ENCODE results near the gene ATP2B3.

ATP2B3 gene

DNA sequence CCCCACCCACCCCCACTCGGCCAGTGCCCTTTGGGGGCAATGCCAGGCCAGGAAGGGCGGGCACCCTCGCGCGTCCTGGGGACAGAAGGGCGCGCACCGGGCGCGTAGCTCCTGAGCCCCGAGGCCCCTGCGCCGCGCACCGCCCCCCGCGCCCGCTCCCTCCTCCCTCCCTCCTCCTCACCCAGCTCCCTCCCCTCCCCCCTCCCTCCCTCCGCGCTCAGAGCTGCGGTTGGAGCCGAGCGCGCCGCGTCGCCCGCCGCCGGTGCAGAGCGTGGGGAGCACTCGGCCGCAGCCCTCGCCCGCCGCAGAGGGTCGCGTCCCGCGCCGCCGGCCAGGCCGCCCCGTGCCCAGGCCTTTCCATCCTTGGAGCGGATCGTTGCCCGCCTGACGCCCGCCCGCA is at the start of gene ATP2B3:
ATP2B3 (plus strand) TSS at position 220 of the 400 bp plus-strand sequence. CDS start 18,606 bp downstream, outside the sequence.
- no peak for DNase-seq (ENCODE audit: low read depth)

DNA sequence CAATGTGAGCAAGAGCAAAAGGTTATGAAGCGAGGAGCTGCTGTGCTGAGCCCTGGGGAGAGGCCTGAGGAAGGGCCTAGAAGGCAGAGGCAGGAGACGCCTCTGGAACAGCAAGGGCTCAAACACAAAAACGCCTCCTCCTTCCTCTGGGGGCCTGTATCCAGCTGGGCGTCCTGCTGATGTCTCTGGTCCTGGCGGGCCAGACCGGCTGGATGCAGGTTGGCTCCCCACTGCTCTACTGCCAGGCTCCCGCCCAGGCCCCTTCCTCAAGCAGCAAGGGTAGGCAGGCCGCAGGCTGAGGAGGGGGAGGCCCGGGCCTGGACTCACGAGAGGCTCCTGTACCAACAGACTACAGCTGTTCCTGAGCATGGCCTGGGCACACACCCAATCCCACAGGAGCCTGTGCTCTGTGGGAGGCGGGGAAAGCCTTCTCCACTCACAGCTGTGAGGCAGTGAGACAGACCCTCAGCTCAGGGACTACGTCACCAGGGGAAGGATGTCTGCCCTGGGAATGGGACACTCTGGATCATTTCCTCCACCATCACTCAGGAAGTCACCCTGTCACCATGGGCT is 49.3 kb upstream of the ATP2B3 start:
- DNase-seq (ENCODE audit: low read depth) = no peak

DNA sequence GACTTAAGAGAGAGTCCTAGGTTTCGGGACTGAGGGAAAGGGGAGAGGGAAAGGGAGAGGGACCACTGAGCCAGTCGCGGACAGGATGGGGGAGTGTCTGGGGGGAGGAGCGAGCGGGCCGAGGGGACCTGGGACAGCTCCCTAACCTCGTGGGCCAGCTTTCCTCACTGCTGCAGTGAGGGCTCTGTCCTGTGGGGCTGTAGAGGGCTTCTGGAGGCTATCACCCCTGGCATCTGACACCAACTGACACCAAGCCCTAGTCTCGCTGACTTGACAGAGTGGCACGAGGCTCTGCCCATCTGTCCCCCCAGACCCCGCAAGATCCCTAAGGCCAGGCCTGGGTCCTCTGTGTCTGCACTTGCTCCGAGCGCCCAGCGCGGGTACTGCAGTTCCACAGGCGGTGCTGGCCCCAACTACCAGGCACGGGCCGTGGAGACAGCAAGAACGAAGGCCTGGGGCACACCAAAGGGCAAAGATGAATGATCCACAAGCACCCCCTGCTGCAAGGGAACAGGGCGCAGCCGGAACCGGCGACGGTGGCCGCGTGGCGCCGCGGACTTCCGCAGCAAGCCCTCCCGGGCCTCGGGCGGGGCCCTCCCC is 47.5 kb upstream of the ATP2B3 start:
- DNase-seq (ENCODE audit: low read depth) = no peak

DNA sequence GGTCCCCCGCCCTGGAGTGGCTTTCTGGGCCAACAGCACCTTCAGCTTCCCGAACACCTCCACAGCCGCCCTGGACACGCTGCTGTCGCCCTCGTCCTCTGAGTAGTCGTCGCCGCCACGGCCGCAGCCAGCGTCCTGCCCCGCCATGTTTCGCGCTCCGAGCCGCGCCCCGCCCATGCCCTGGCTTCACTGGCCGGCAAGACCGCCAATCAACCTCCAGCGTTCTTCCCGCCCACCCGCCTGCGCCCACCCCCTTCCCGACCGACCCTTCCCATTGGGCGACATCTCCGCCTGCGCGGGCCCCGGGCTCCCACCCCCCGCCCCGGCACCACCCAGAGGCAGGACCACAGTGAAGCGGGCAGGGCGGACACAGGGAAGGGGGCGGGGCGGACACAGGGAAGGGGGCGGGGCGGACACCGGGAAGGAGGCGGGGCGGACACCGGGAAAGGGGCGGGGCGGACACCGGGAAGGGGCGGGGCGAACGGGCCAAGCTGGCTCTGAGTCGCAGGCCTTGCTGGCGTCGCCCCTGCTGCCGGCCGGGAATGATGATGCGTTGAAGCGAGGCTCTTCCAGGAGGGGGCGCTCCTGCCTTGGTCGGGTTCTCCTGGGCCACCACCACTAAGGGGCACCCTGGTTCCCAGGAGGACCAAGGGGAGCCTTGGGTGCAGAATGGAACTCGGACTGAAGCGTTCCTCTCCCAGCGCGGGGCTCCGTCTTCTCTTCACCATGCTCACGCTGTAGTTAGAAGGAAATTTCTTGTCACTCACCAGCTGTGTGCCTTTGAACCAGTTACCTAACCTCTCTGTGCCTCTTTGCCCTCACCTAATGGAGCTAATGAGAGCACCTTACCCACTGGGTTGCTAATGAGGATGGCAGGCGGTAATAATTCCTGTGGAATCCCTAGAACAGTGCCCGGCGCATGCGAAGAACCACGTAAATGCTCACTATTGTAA is 46.8 kb upstream of the ATP2B3 start, which contains the start of gene HAUS7:
HAUS7 (minus strand) TSS at position 166 of the 953 bp plus-strand sequence; CDS start at position 147, 19 bp downstream.
- DNase-seq (ENCODE audit: low read depth) = peak; percentile 70

DNA sequence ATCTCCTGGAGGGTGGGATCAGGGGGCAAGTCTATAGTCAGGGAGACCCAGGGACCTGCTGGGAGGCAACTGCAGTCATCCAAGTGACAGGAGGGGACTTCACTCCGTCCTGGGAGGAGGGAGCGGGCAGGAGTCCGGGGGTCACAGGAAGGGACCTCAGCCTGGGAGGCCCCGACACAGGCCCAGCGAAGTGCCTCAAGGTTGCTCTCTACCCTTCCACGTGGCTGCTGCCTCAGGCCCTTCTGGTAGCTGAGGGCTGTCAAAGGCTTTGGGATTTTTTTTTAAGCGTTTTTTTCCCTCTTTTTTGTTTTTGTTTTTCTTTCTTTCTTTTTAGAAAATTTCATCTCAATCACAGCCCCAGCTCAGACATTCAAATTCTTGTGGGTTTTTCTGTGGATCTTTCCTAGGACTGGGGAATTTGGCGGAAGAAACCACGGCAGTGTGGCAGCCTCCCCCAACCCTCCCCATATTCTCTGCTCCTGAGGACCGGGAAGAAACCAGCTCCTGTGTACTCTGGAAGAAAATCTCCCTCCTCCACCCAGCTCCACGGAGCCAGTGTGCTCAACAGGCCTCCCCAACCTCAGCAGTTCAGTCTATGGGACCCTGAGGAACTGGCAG is 45.7 kb upstream of the ATP2B3 start:
- DNase-seq (ENCODE audit: low read depth) = no peak

DNA sequence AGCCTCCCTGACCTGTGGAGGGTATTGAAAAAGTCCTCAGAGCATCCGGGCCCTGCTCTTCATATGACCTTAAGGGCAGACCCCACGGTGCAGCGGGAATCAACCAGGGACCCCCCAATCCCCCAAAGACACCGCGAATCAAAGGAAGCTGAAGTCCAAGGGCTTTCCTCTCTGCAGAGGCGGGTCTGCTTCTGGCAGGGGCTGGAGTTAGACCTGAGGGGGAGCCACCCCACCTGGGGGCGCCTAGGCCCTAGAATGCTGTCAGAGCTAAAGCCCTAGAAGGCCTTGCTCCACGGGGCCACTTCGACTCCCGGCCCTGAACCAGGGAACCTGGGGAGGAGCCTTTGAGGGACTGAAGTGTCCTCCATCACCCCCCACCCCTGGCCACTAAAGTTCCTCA is 44.3 kb upstream of the ATP2B3 start:
- DNase-seq (ENCODE audit: low read depth) = no peak

DNA sequence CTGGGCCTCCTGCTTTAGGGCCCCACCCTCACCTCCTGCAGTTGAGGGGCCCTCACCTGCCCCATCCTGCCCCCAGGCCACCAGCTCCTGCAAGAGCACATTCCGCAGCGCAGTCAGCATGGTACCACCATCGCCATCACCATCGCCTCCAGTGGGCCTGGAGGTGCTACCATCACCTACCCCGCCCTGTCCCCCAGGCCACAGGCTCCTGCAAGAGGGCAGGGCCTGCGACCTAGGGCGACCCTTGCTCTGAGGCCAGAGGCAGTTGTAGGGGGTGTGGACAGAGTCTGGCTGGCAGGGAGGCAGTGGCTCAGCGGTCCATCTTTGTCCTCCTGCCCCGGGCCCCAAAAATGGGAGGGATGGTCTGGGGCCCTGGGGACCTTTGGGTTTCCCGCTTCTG is 43.2 kb upstream of the ATP2B3 start:
- DNase-seq (ENCODE audit: low read depth) = no peak

DNA sequence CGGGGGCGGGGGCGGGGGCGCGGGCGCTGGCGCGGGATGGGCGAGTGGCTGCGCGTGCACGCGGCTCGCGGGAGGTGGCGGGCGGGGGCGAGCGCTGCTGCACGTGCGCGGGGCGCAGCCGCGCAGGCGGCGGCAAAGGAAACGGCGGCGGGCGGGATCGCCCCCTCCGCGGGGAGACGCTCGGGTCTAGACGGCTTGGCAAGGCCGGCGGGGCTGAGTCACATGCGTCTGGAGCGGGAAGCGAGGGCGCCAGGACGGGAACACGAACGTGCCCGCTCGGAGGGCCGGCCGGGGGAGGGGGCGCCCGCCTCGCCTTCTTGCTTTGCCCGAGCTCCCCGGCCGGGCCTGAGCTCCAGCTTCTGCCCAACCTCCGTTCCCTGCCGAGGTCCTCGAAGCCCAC is 42.7 kb upstream of the ATP2B3 start:
- no peak for DNase-seq (ENCODE audit: low read depth)

DNA sequence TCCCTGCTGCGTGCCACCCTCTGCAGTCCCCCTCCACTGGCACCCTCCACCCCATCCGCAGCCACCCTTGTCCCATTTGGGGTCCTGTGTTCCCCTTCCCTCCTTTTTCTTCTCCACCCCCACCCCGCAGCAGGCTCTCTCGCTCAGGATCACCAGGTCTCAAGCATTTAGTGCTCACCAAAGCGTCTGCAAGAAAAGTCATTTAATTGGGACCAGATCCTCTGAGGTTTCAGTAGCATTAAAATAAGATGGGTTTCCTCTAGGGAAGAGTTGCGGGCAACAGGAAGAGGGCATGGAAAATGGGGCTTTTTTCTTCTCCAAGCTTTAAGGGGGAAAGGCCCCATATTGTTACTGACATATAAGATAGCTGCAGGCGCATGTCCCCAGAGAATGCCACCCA is 42.2 kb upstream of the ATP2B3 start:
- DNase-seq (ENCODE audit: low read depth) = no peak

DNA sequence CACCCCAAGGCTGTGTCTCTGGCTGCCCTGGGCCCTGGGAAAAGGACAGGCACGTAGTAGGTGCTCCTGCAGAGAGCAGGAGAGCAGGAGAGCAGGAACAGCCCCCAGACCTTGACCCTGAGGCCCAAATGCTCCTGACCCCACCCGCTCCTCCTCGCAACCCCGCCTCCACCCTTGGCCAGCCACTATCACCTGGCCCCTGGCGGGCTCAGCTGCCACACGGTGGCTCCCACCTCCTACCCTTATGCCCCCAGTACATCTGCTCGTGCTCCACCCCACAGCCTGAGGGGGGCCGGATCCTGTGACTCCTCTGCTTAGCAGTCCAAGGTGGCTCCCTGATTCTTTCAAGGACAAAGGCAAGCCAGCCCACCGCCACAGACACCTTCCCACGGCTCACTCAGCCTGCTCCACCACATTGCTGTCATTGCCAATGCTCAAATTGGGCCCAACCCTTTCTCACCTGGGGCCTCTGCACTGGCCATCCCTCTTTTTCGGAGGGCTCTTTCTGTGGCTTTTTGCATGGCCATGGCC is 41.6 kb upstream of the ATP2B3 start:
- DNase-seq (ENCODE audit: low read depth) = no peak

DNA sequence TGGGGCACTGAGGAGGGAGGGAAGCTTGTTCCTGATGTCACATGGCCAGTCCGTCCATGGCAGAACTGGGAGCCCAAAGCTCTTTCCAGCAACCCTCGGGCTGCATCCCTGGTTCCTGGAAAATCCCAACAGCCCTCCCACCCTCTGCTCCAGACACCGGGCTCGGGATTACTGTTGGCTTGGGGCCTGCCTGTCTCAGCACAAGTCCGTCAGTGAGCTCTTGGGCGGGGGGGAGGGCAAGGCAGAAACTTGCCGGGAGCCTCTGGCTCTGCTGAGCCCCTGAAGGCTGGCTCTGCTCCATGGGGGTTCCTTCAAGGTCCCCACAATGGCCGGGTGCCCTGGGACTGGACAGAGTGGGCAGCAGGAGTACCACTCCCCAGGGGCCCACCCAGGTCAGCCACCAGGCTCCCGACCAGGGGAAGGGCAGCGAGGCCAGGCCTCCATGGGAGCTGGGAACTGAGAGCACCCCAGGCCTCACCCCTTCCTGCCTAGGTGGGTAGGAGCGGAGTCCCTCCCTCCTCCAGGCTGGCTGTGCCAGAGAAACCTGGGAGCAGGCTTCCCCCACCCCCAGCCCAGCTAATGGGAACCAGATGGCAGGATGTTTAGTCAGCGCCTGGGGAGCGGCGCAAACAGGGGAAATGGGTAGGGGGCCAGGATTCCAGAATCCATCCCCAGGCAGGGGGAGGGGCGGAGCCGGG is 40.6 kb upstream of the ATP2B3 start:
- DNase-seq (ENCODE audit: low read depth) = no peak

DNA sequence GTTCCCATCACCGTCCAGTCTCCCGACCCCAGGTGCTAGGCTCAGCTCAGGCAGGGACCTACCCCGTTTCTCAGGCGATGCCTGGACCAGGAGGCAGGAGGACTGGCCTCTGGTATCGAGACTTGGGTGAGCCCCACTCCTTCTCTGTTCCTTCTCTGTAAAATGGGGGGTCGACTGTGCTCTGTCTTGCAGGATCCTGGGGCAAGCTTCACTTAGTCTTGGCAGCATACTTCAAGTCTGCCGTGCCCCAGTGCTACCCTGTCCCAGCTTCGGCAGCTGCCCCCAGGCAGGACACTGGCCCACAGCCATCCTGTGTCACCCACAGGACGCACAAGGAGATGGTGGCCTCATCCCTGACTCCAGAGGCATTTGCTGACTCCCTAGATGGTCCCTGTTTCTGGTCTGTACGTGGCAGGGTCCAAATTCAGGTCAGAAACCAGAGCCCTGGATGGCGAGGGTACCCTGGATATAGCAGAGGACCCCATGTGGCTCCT is 40.0 kb upstream of the ATP2B3 start:
- no peak for DNase-seq (ENCODE audit: low read depth)

DNA sequence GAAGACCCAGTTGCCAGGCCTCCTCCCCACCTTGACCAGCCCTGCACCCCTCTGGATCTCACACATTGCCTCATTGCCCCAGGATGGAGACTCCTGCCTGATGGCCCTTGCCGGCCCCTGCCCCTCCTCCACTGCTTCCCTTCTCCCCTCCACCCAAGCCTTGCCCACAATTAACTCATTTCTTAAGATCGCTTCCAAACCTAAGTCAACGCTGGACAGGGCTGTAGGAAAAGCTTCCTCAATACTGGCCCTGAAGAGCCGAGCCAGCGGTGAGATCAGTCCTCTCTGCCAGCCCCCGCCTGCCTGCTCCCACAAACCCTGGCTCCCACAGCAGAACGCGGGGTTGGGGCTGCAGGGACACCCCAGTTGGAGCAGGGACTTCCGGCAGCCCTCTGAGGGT is 39.5 kb upstream of the ATP2B3 start:
- no peak for DNase-seq (ENCODE audit: low read depth)

DNA sequence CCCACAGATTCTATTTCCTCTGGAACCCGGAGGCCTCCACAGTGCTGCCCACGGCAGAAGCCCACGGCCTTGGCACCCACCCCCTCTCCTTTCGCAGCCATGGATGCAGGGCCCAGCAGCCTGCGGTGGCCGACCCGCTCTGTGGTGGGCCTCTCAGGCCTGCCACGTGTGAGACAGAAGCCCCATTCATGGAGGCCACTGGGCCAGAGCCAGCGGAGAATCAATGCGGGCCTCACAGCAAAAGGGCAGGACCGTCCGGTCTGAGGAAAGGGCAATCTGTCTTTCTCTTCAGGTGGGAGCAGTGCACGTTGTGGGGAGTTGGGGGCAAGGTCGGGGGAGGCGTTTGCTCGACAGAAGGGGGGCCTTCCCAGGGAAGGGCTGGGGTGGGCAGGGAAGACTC is 38.7 kb upstream of the ATP2B3 start:
- DNase-seq (ENCODE audit: low read depth) = no peak

DNA sequence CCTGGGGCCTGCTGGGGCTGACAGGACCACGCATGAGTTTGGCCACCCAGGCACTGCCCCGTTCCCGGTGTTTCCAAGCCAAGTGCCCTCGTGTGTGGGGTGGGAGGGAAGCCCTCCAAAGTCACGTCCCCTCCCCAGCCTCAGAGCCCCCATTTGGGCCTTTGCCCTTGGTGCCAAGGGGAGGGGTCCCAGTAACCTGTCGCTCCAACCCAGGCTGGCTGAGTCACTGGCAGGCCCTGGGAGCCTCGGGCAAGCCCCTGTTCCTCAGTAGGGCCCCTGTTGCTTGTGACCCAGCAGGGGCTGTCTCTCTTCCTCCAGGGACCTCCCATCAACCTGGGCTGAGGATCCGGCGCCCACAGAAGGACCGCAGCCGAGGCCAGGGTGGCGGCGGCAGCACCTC is 36.4 kb upstream of the ATP2B3 start:
- DNase-seq (ENCODE audit: low read depth) = no peak

DNA sequence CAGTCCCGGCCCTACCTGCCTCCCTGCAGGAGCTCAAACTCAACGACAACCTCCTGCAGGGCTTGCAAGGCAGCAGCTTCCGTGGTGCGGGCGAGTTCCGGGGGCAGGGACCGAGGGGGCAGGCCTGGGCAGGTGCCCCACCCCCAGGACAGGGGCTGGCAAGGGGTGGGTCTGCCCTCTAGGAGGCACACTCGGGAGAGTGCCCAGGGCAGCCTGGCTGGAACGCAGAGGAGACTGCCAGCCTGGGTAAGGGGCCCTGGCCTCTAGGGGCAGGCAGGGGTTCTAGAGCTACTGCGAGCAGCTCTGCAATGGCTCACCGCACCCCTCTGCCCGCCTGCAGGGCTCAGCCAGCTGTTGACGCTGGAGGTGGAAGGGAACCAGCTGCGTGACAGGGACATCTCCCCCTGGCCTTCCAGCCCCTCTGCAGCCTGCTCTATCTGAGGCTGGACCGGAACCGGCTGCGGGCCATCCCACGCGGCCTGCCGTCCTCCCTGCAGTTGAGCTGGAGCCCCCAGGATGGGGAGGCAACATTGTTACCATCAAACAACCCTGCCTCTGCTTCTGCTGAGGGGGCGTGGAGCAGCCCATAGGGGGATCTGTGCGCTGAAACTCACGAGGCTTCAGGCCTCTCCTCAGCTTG is 34.9 kb upstream of the ATP2B3 start:
- DNase-seq (ENCODE audit: low read depth) = no peak

DNA sequence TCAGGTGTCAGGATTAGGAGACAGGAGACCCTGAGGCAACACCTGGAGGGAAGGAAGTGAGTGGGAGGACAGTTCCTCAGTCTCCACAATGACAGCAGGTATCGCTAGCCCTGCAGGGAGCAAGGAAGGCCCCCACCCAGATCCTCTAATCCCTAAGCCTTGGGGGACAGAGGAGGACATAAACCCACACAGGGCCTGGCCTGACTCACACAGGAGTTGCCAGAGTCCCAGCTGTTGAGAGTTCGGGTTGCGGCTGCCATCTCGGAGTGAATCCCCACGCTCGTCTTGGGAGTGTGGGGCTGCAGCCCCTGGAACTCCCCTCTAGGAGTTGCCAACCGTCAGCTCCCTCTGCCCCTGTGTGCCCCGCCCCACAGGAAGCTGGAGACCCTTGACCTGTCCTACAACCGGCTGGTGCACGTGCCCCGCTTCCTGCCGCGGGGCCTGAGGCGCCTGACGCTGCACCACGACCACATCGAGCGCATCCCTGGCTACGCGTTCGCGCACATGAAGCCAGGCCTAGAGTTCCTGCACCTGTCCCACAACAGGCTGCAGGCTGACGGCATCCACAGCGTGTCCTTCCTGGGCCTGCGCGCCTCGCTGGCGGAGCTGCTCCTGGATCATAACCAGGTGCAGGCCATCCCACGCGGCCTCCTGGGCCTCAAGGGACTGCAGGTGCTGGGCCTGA is 31.9 kb upstream of the ATP2B3 start:
- DNase-seq (ENCODE audit: low read depth) = no peak

DNA sequence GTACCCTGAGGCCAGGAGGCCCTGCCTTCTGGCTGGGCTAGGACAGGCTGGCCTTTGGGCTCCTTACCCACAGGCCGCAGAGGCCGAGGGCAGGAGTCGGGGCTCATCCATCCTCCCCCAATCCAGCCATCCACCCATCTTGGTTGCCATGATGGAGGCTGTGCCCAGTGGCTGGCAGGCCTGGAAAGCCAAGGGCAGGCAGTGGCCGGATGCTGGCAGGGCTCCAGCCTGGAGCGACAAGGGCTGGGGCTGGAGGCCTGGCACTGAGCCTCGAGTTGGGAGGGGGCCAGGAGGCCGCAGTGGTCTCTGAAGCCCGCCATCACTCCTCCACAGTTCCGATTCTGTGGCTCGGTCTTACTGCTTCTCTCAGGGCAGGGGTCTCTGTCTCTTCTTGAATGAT is 31.3 kb upstream of the ATP2B3 start:
- no peak for DNase-seq (ENCODE audit: low read depth)

DNA sequence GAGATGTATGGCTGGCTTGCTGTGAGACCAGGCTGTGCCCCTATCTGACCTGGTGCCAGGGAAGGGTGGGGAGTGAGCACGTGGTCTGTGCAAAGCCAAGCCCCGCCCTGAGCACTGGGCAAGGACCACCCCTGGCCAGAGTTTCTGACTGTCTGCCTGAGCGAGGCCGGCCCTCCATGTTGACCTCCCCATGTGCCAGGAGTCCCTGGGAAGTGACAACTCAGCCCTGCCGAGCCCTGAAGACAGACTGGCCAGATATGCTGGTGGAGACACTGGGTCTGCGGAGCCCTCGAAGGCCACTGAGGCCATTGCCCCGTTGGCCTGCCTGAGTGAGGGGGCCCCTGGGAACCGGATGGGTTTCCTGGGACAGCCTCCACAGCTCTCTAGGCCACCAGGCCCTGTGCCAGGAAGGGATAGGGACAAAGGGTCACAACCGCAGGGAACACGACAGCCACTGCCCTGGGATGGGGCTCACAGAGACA is 29.8 kb upstream of the ATP2B3 start:
- no peak for DNase-seq (ENCODE audit: low read depth)

DNA sequence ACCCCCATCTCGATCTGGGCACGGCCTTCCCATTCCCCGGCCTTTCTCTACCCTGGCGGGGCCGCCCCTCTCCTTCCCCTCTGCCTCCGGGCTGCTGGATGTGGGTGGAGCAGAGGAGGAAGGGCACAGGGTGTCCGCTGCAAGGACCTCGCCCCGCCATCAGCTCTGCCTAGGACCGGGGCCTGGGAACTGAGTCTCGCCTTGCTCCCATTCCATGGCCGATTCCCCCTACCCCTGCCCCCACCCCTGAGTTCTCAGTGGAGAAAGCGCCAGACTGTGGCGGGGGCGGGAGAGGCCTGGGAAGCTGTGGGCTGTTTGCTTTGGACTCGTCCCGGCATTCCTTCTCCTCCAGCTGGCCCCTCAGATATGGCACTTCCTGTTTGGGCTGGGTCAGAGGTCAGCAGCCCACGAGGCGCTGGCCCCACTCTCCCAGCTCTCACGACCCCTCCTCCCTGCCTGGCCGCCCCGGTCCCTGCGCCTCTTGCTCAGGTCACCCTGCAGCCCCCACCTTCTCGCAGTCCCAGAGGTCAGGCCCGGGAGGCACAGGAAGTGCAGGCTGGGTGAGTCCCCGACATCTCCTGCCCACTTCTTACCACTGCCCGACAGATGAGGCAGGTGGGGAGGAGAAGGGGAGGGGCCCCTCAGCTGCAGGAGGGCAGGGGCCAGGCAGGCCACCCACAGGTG is 29.1 kb upstream of the ATP2B3 start:
- no peak for DNase-seq (ENCODE audit: low read depth)
